Activated CD8-positive, alpha-beta memory T cell treated with anti-CD3 and anti-CD28 coated beads, Interleukin-2, amount 50 U/mL, for 4 hours (primary cell): ENCODE measurements around the gene POLD4.
A peak's percentile ranks its signal among the peaks of the same experiment; 100 is the strongest.

ENCODE experiments used
- DNase-seq: peaks from one replicate; pipeline ENCODE4 v3.0.0-alpha.2; 2020

POLD4 gene

GRCh38 chr11:67370351-67371076 lies 17.2 kb upstream of the POLD4 start:
- DNase-seq: no peak

- DNase-seq: no peak
Measured at GRCh38 chr11:67369801-67370284, 16.5 kb upstream of the POLD4 start.

- no peak for DNase-seq
Measured at GRCh38 chr11:67369275-67369674, 15.9 kb upstream of the POLD4 start.

GRCh38 chr11:67368621-67369020 lies 15.3 kb upstream of the POLD4 start:
- no peak for DNase-seq

- DNase-seq: no peak
Measured at GRCh38 chr11:67367761-67368227, 14.4 kb upstream of the POLD4 start.

GRCh38 chr11:67366961-67367760 lies 13.8 kb upstream of the POLD4 start:
- no peak for DNase-seq

GRCh38 chr11:67366546-67366945 lies 13.2 kb upstream of the POLD4 start:
- DNase-seq: no peak

GRCh38 chr11:67365736-67366444 lies 12.5 kb upstream of the POLD4 start:
- no peak for DNase-seq

GRCh38 chr11:67364783-67365722 lies 11.7 kb upstream of the POLD4 start:
- DNase-seq: no peak

GRCh38 chr11:67364169-67364568 lies 10.8 kb upstream of the POLD4 start:
- no peak for DNase-seq

- no peak for DNase-seq
Measured at GRCh38 chr11:67357831-67358670, 4.7 kb upstream of the POLD4 start.

GRCh38 chr11:67356864-67357561 lies 3.7 kb upstream of the POLD4 start:
- peak; percentile 67 for DNase-seq

- no peak for DNase-seq
Measured at GRCh38 chr11:67356387-67356863, 3.1 kb upstream of the POLD4 start.

- no peak for DNase-seq
Measured at GRCh38 chr11:67355794-67356386, 2.5 kb upstream of the POLD4 start.

GRCh38 chr11:67355023-67355793 lies 1.9 kb upstream of the POLD4 start:
- DNase-seq: no peak

GRCh38 chr11:67354075-67355022 lies 1.0 kb upstream of the POLD4 start:
- DNase-seq: no peak

- peak; percentile 17 for DNase-seq
Measured at GRCh38 chr11:67352546-67353316, 615 bp downstream of the POLD4 start.
